GM12891 (cell line): Measurements from ENCODE around the gene TRIM49. TPM values are rescaled to one million over a fixed set of nuclear protein-coding genes. Genes with fewer than 3 reads are reported as not detected.
"Not testable (repeated sequence)": the region's sequence is repeated elsewhere in the genome, so short reads cannot be mapped to it uniquely, and the experiment has no call there.

Experiments
- DNase-seq: peaks from one replicate; pipeline ENCODE4 v3.0.0; 2011; ENCODE audit warnings: low spot score; ENCODE audit not compliant: insufficient read length
- FAIRE-seq: peaks from 2 replicates; lab custom pipeline; 2011; peaks lifted over from hg19 to GRCh38; lab: Jason Lieb, UNC
- polyA plus RNA-seq: library from polyadenylated mRNA; unstranded; fragments of >200 nt; gene quantifications from one replicate; pipeline ENCODE4 v1.2.1, GENCODE V29; 2012; ENCODE audit warnings: low read depth, missing spikeins, inconsistent platforms; ENCODE audit not compliant: missing spikeins

Gene TRIM49
- not detected for polyA plus RNA-seq

DNA sequence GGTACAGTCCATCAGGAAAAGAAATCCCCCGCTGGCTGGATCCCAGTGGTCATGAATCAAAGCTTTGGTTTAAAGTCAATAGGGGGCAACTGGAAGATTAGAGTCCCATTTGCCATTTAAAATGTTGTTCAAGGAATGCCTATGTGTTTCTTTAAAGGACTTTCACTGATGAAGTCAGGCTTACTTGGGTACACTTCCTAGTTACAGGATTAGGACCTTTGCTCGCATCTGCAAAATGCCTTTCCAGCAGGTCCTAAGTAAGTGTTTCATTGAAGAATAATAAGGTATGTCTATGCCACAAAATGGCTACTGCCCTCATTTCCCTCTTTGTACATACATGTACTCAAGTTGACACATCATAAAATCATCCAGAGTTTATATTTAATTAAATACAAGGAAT lies at the start of gene TRIM49:
TSS of gene TRIM49 (minus strand) at position 101 of the 400 bp plus-strand sequence. CDS start 4,106 bp downstream, outside the sequence.
- DNase-seq, FAIRE-seq: not testable (repeated sequence)

DNA sequence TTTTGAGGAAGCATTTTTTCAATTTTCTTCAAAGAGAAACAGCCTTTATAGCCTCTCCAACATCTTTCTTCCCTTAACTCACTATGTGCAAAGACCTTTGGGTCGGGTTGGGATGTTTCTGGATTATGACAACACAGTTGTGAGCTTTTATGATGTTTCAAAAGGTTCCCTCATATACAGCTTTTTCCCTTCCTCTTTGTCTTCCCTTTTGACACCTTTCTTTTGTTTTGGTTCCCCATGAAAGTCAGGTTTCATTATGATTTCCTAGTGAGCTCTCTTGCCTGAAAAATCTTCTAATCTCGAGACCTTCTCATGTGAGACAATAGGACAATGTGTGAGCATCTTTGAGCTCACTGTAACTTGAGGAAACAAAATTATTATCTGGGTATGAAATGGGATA lies 18.3 kb upstream of the TRIM49 start:
- not testable (repeated sequence) for FAIRE-seq, DNase-seq

DNA sequence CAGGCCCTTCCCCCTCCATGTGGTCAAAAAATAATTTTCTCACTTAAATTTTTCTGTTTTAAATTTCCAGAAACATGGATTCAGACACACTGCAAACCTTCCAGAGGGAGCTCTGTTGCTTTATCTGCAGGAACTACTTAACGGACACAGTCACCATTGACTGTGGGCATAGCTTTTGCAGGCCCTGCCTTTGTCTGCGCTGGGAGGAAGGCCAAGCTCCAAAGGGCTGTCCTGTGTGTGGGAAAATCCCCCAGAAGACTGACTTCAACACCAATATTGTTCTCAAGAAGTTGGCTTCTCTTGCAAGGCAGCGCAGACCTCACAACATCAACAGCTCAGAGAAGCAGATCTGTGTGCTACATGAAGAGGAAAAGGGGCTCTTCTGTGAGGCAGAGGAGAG lies 11.6 kb upstream of the TRIM49 start:
- not testable (repeated sequence) for FAIRE-seq, DNase-seq

GRCh38 chr11:89813535-89813934 lies 5.2 kb upstream of the TRIM49 start:
- not testable (repeated sequence) for DNase-seq, FAIRE-seq

- DNase-seq, FAIRE-seq: not testable (repeated sequence)
Measured at GRCh38 chr11:89787506-89788063, 20.8 kb downstream of the TRIM49 start.

DNA sequence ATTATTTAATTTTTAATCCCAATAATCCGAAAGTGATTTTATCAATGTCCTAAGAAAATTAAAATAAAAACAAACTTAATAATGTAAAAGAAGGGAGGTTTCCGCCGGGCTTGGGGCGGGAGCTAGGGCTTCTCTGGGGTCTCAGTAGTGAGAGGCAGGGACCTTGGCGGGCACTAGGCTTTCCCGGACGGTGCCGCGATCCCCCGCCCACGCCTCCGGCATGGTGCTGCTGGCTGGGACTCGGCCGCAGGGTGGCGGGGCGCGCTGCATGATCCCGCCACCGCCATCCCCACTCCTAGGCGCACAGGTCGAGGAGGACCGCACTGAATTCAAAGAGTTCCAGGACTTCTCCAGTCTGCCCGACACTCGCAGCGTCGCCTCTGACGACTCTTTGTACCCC lies 22.6 kb downstream of the TRIM49 start:
- FAIRE-seq, DNase-seq: not testable (repeated sequence)

- not testable (repeated sequence) for FAIRE-seq, DNase-seq
Measured at GRCh38 chr11:89750822-89751221, 57.6 kb downstream of the TRIM49 start.
